ENCODE results near the gene EPDR1. TPM values are rescaled to one million over a fixed set of nuclear protein-coding genes. Genes with fewer than 3 reads are reported as not detected.

EPDR1 gene
- polyA plus RNA-seq, 1 donor (not counting 4 experiments of a cell fraction or from before 2014, with no cell fraction given), result not detected

- no peaks in the 10 kb centered on the region for H3K9me1 ChIP-seq (ENCODE audit: control insufficient read depth, extremely low read depth, insufficient read depth, low read length)
- H3K79me2 ChIP-seq (ENCODE audit: control insufficient read depth, insufficient read depth, low read length), result no peaks in the 10 kb centered on the region
- dilution Hi-C loops (cut with MboI; ENCODE audit: extremely low pct_ligation_motif_present, low sequenced_read_pairs), result no loop called here
- H3K27ac ChIP-seq (ENCODE audit: control insufficient read depth, insufficient read depth, low read length), result no peak overlapping the region
- DNase-seq (ENCODE audit: low read depth, low spot score), result no peak
- no peaks in the 10 kb centered on the region for H3K27me3 ChIP-seq (ENCODE audit: control insufficient read depth, extremely low read depth, insufficient read depth, low read length)
- no peak overlapping the region for H3K4me2 ChIP-seq (ENCODE audit: control insufficient read depth, extremely low read depth, insufficient read depth, low read depth, low read length)
- no peak overlapping the region for H2AFZ ChIP-seq (ENCODE audit: control insufficient read depth, low read length)
- TF ChIP-seq EZH2 (IDR thresholded peaks at IDR 0.05; ENCODE audit: low read length), result no peak
- TF ChIP-seq CTCF (optimal IDR thresholded peaks at IDR 0.05 in 1 of 3, IDR thresholded peaks at IDR 0.05 in 1 of 3, conservative IDR thresholded peaks at IDR 0.05 in 1 of 3; ENCODE audit: extremely low read depth in 1 of 3, insufficient read depth in 2 of 3, low read length in 3 of 3), result no peak
- H4K20me1 ChIP-seq (ENCODE audit: control insufficient read depth, extremely low read depth, insufficient read depth, low read length), result no peaks in the 10 kb centered on the region
- no peak for FAIRE-seq
- H3K36me3 ChIP-seq (ENCODE audit: control insufficient read depth in 2 of 2, extremely low read depth in 1 of 2, insufficient read depth in 2 of 2, low read length in 2 of 2), result no peaks in the 10 kb centered on the region
- H3K9me3 ChIP-seq (ENCODE audit: control insufficient read depth, low read depth, low read length), result no peaks in the 10 kb centered on the region
- H3K9ac ChIP-seq (ENCODE audit: control insufficient read depth, extremely low read depth, insufficient read depth, low read length), result no peak overlapping the region
- H3K4me3 ChIP-seq (ENCODE audit: control insufficient read depth in 2 of 3, extremely low read depth in 1 of 3, insufficient read depth in 2 of 3, low read depth in 1 of 3, low read length in 3 of 3), result no peak overlapping the region
- H3K4me1 ChIP-seq (ENCODE audit: control insufficient read depth, extremely low read depth, insufficient read depth, low read length), result no peaks in the 10 kb centered on the region
Measured at GRCh38 chr7:37901890-37902524, 18.4 kb upstream of the EPDR1 start.

GRCh38 chr7:37908221-37908788 lies 12.1 kb upstream of the EPDR1 start:
- no peak for FAIRE-seq
- Histone ChIP-seq H3K4me1 (ENCODE audit: control insufficient read depth, extremely low read depth, insufficient read depth, low read length) (no peaks in the 10 kb centered on the region), H3K27me3 (ENCODE audit: control insufficient read depth, extremely low read depth, insufficient read depth, low read length) (no peaks in the 10 kb centered on the region), H3K9me3 (ENCODE audit: control insufficient read depth, low read depth, low read length) (no peaks in the 10 kb centered on the region), H3K9ac (ENCODE audit: control insufficient read depth, extremely low read depth, insufficient read depth, low read length) (no peak overlapping the region), H4K20me1 (ENCODE audit: control insufficient read depth, extremely low read depth, insufficient read depth, low read length) (no peaks in the 10 kb centered on the region), H3K79me2 (ENCODE audit: control insufficient read depth, insufficient read depth, low read length) (no peaks in the 10 kb centered on the region), H3K4me2 (ENCODE audit: control insufficient read depth, extremely low read depth, insufficient read depth, low read depth, low read length) (no peak overlapping the region), H3K27ac (ENCODE audit: control insufficient read depth, insufficient read depth, low read length) (no peak overlapping the region), H3K4me3 (ENCODE audit: control insufficient read depth in 2 of 3, extremely low read depth in 1 of 3, insufficient read depth in 2 of 3, low read depth in 1 of 3, low read length in 3 of 3) (no peak overlapping the region), H2AFZ (ENCODE audit: control insufficient read depth, low read length) (no peak overlapping the region), H3K36me3 (ENCODE audit: control insufficient read depth in 2 of 2, extremely low read depth in 1 of 2, insufficient read depth in 2 of 2, low read length in 2 of 2) (no peaks in the 10 kb centered on the region), H3K9me1 (ENCODE audit: control insufficient read depth, extremely low read depth, insufficient read depth, low read length) (no peaks in the 10 kb centered on the region)
- TF ChIP-seq EZH2 (IDR thresholded peaks at IDR 0.05; ENCODE audit: low read length), result no peak
- no peak for TF ChIP-seq CTCF (optimal IDR thresholded peaks at IDR 0.05 in 1 of 3, IDR thresholded peaks at IDR 0.05 in 1 of 3, conservative IDR thresholded peaks at IDR 0.05 in 1 of 3; ENCODE audit: extremely low read depth in 1 of 3, insufficient read depth in 2 of 3, low read length in 3 of 3)
- DNase-seq (ENCODE audit: low read depth, low spot score), result no peak
- dilution Hi-C loops (cut with MboI; ENCODE audit: extremely low pct_ligation_motif_present, low sequenced_read_pairs), result no loop called here
